DLD1 (cell line): ENCODE data around the gene SOX9.

Experiments used
- in situ Hi-C: cut with HindIII; loops from 2 replicates; pipeline ENCODE4 v1.10.0; 2017; ENCODE audit warnings: low sequenced_read_pairs

The SOX9 gene

GRCh38 chr17:72125226-72125651 is 4.4 kb downstream of the SOX9 start:
- in situ Hi-C loops: loop anchor here (25.0 kb wide), 2 partner anchors 287 to 412 kb away; no protein-coding TSS in a partner anchor

DNA sequence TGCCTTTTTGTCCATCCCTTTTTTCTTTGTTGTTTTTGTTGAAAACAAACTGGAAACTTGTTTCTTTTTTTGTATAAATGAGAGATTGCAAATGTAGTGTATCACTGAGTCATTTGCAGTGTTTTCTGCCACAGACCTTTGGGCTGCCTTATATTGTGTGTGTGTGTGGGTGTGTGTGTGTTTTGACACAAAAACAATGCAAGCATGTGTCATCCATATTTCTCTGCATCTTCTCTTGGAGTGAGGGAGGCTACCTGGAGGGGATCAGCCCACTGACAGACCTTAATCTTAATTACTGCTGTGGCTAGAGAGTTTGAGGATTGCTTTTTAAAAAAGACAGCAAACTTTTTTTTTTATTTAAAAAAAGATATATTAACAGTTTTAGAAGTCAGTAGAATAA is 4.9 kb downstream of the SOX9 start:
- in situ Hi-C loops: loop anchor here (25.0 kb wide), 2 partner anchors 287 to 412 kb away; no protein-coding TSS in a partner anchor

DNA sequence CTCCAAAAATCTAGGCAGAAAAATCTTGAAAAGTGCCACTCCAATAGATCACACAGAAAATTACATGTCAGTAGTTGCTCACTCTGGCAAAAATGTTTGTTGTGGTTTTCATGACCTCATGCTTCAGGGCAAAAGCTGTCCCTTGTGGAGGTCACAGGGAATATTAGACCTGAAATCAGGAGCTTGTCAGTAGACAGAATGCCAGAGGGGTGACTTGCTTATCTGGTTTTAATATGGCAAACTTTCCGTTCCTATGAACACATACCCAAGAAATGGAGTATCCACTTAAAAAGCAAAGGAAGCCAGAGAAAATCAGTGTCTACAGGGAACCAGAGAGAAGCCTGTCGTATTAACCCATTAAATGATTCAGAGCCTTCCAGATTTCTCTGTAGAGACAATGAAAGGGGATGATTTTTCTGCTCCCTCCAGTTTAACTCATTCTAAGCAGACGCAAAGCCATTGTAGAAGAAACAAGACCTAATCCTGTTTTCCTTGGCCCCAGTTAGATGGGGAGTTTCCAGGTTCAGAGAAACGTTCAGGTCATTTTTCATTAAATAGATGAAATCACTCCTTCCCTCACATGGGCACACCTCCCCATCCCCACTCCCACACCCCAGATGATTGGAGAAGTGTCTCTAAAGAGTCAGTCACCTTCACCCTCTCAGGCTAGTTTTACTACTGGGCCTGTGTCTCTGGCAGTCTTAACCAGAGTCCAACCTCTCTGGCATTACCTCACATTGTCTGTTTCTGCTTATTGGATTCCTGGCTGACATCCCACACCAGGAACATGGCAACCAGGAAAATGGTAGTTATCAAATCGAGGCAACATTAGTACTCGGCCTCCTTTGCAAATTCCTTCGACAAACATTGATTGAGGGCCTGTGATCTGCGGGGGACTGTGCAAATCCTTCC is 6.0 kb downstream of the SOX9 start:
- in situ Hi-C loops: loop anchor here (25.0 kb wide), 2 partner anchors 285 to 410 kb away; no protein-coding TSS in a partner anchor

GRCh38 chr17:72128039-72128438 is 7.2 kb downstream of the SOX9 start:
- in situ Hi-C loops: loop anchor here (25.0 kb wide), 2 partner anchors 284 to 409 kb away; no protein-coding TSS in a partner anchor

GRCh38 chr17:72134608-72135394 is 14.0 kb downstream of the SOX9 start:
- in situ Hi-C loops: loop anchor here (25.0 kb wide), 2 partner anchors 278 to 402 kb away; no protein-coding TSS in a partner anchor

DNA sequence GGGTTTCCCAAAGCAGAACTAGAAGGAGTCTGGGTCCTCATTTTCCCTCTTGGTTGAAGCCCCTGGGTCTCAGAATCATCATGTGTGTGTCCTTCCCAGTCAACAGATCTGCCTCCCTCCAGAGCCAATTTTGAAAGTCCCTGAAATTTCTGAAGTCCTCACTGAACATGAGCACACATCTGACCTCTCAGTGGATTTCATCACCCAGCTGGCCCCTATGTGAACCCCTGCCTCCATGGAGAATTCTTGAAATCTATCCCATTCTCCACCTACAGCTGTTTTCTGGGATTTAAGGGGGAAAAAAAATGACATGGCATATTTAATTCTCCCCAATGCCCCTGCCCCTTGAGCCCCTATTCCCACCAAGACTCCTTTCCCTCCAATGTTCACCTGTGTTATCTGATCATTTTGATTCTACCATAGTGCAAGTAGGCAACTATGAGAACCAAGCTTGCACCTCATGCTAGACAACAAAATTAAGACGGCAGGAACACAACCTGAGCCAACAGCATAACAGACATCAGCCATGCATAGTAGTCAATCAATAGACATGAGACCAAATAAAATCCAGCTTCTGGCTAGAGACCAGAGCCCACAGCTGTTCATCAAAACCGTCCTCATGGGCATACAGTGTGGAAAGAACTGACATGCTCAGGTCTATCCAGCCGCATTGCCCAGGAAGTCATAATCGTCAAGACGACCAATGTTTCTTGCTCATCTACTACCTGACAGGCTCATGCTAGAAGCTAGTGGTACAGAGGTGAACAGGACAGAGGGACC is 14.9 kb downstream of the SOX9 start:
- in situ Hi-C loops: loop anchor here (25.0 kb wide), 2 partner anchors 277 to 402 kb away; no protein-coding TSS in a partner anchor

DNA sequence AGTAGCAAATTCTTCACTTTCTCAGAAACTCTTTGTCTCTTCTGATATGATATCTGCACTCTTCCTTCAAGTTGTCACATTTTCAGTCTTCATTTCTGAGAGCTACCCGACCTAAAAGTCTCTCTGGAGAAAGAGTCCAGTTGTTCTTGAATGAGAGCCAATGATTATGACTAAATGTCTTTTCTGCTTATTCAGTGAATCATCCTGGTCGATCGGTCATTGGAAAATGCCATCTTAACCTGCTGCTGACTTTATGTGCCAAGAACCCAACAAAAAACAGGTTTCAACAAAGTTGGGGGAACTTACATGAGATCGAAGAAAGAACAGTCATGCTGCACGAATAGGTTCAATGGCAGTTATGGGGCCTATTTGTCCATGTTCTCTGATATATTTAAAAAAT is 15.9 kb downstream of the SOX9 start:
- in situ Hi-C loops: loop anchor here (25.0 kb wide), 2 partner anchors 276 to 401 kb away; no protein-coding TSS in a partner anchor

- in situ Hi-C loops: loop anchor here (25.0 kb wide), 2 partner anchors 275 to 400 kb away; no protein-coding TSS in a partner anchor
Measured at GRCh38 chr17:72137161-72137560, 16.3 kb downstream of the SOX9 start.

DNA sequence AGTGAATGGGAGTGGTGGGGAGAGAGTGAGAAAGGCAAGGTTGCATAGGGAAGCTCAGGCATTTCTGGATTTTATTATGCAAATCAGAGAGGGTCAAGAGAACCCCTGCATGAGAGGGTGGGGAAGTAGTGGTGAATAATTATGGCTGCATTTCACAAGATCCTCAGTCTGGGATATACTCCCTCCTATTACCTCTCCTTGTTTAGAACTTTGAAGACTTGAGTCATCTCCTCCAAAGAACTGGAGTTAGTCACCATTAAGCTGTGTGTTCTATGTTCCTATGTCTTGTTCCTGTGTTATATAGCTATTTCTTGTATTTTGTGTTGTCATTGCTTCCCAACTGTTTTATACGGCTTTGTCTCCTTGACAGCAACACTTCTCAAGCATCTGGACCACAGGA is 18.4 kb downstream of the SOX9 start:
- in situ Hi-C loops: loop anchor here (25.0 kb wide), 2 partner anchors 273 to 398 kb away; no protein-coding TSS in a partner anchor

DNA sequence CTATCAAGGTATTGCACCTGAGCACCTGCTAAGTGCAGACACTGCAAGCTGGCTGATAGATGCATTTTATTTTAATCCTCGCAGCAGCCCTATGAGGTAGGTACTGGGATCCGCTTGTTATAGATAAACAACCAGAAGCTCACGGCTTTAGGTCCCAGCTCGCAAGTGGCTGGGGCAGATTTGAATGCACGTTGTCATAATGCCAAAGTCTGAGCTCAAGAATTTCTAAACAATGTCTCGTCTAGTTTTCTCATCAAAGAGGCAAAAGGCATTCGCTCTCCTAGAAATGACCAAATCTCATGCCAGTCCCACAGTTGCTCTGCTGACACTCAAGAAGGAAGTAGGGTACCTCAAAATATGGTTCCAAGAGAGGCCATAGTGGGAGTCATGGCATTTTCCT is 20.5 kb downstream of the SOX9 start:
- in situ Hi-C loops: loop anchor here (25.0 kb wide), 2 partner anchors 271 to 396 kb away; no protein-coding TSS in a partner anchor

GRCh38 chr17:72142097-72142496 is 21.3 kb downstream of the SOX9 start:
- in situ Hi-C loops: loop anchor here (25.0 kb wide), 2 partner anchors 270 to 395 kb away; no protein-coding TSS in a partner anchor

DNA sequence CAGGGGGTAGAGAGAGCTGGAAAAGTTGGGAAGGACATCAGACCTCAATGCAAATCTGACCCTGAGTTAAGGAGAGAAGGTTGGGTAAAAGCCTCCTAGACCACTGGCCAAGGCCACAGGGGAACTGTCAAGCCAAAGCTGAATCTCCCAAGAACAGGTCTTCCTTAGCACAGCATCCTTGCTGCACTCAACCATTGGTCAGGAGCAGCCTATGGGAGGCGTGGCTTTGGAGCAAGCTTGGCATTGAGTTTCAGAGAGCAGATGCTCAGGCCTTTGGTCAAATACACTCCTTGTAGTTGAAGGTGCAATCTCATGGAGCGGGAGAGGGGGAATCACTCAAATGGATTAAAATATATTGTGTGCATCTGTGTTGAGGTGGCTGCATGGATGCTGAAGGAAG is 21.8 kb downstream of the SOX9 start:
- in situ Hi-C loops: loop anchor here (25.0 kb wide), 2 partner anchors 270 to 395 kb away; no protein-coding TSS in a partner anchor

DNA sequence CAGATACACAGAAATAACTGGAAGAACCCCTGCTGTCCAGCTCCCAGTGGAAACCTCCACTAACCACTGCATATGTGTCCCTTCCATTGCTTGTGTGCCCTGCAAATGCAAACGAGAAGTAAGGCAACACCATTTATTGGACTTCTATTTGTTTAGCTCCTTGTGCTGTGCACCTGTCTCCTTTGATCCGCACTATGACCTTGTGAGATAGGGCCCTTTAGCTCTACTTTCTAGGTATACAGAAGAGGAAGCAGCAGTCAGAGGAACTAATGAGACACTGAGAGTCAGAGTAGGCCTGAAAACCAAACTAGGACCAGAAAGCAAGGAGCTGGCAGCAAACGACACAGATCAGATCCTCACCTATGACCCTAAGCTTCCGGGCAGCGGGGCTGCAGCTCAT is 22.4 kb downstream of the SOX9 start:
- in situ Hi-C loops: loop anchor here (25.0 kb wide), 2 partner anchors 269 to 394 kb away; no protein-coding TSS in a partner anchor

- in situ Hi-C loops: loop anchor here (25.0 kb wide), 2 partner anchors 268 to 393 kb away; no protein-coding TSS in a partner anchor
Measured at GRCh38 chr17:72144101-72144500, 23.3 kb downstream of the SOX9 start.

DNA sequence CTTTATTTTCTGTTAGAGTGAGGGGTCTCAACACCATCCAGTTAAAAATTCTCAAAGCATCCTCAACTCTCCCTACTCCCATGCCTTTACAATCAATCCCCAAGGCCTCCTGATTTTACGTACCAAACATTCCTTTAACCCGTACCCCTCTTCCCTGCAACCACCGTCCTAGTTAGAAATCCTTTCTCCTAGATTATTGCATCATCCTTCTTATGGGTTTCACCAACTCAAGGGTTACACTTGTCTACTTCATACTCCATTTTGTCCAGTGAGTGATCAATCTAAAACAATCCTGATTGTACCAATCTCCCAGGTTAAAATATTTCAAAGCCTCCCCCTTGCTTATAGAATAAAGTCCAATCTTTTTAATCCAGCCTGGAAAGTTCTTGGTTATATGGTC is 24.7 kb downstream of the SOX9 start:
- in situ Hi-C loops: loop anchor here (25.0 kb wide), 2 partner anchors 267 to 392 kb away; no protein-coding TSS in a partner anchor

GRCh38 chr17:72145962-72146361 is 25.1 kb downstream of the SOX9 start:
- in situ Hi-C loops: loop anchor here (25.0 kb wide), 2 partner anchors 266 to 391 kb away; no protein-coding TSS in a partner anchor

GRCh38 chr17:72146371-72146770 is 25.6 kb downstream of the SOX9 start:
- in situ Hi-C loops: loop anchor here (25.0 kb wide), 2 partner anchors 266 to 391 kb away; no protein-coding TSS in a partner anchor

DNA sequence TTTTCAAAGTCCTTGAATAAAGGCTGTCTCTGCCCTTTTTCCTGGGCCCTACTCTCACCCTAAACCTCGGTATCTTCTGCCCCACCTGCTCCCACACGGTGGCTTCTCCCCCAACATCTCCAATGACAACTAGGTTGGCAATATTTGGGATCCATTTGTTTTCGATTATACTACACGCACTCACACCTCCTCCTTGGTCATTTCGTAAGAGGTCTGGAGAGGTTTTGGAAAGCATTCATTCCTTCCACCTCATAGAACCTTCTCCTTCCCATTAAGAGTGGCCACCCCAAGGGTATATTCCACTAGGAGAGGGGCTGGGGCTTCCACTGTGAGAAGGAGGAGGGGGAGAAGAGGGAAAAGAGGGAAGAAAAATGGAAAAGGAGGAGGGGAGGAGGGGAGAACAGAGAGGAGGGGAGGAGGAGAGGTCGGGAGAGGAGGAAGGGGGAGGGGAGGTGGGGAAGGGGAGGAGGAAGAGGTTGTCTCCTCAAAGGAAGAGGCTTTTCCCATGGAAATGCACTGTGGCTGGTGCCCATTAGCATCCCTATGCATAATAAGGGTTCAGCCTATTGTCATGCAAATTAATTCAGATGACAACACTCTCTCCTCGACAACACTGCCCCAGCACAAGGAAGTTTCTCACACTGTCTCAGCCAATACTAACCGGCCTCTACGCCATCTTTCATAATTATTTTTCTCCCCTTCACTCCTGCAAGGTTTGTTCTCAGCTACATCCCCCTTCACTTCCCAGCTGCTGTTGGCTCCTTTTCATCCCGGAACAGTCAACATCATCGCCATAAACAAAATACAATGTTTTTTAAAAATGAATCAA is 30.0 kb downstream of the SOX9 start:
- in situ Hi-C loops: no loop called here
